Measurements from ENCODE around the gene EFHC2. TPM values are rescaled to one million over a fixed set of nuclear protein-coding genes. Genes with fewer than 3 reads are reported as not detected.

The EFHC2 gene
- total and polyA plus RNA-seq, 2 of the 8 experiments (the other 6 are each of a cell fraction or from before 2014, with no cell fraction given), result 1.8 to 3.4 TPM

GRCh38 chrX:44261286-44261685, 82.2 kb downstream of the EFHC2 start:
- Histone ChIP-seq H3K56ac (replicated peaks; ENCODE audit: insufficient read length, low read depth, low read length) (no peak overlapping the region), H3K23me2 (ENCODE audit: low read depth, low read length) (no peaks in the 10 kb centered on the region), H3K4me2 (ENCODE audit: insufficient read depth in 1 of 2, low read depth in 2 of 2, low read length in 2 of 2) (no peak overlapping the region), H3K9me3 (ENCODE audit: insufficient read depth in 2 of 2, low read depth in 1 of 2, low read length in 1 of 2) (no peaks in the 10 kb centered on the region), H4K91ac (replicated peaks; ENCODE audit: insufficient read length, low read length) (no peak overlapping the region), H3K4me1 (replicated peaks in 1 of 4; ENCODE audit: control insufficient read depth in 3 of 4, insufficient read depth in 4 of 4, low read length in 3 of 4) (peaks cover 0 to 3% (median 0%) of the 10 kb centered on the region in 4 experiments; a peak in 2 of 7 replicates), H3K9ac (replicated peaks in 1 of 4; ENCODE audit: extremely low read depth in 1 of 4, low read depth in 3 of 4, low read length in 3 of 4) (no peak overlapping the region), H2BK12ac (ENCODE audit: low read depth, low read length) (no peak overlapping the region), H2AK5ac (ENCODE audit: low read depth, low read length) (no peak overlapping the region), H3K4me3 (ENCODE audit: extremely low read depth in 1 of 4, insufficient read depth in 2 of 4, low read depth in 3 of 4, low read length in 4 of 4) (no peak overlapping the region), H3K27me3 (replicated peaks in 1 of 4; ENCODE audit: control insufficient read depth in 3 of 4, extremely low read depth in 1 of 4, insufficient read depth in 3 of 4, low read length in 3 of 4) (no peaks in the 10 kb centered on the region), H3K4ac (replicated peaks; ENCODE audit: insufficient read length, low read depth, low read length) (no peak overlapping the region), H3K23ac (ENCODE audit: insufficient read length) (no peak overlapping the region), H2BK5ac (ENCODE audit: low read depth, low read length) (no peak overlapping the region), H3K18ac (ENCODE audit: extremely low read depth, low read length) (no peak overlapping the region), H3K36me3 (ENCODE audit: control insufficient read depth in 2 of 4, insufficient read depth in 4 of 4, low read length in 3 of 4) (no peaks in the 10 kb centered on the region), H4K5ac (ENCODE audit: insufficient read length, low read depth, low read length) (no peak overlapping the region), H3K79me1 (ENCODE audit: low read depth, low read length) (no peaks in the 10 kb centered on the region), H3K27ac (ENCODE audit: low read depth, low read length) (no peak overlapping the region), H3K79me2 (ENCODE audit: control insufficient read depth in 1 of 2, insufficient read depth in 2 of 2, low read length in 2 of 2) (no peaks in the 10 kb centered on the region), H2BK20ac (ENCODE audit: low read length) (no peak overlapping the region), H2BK120ac (replicated peaks; ENCODE audit: low read depth, low read length) (no peak overlapping the region), H2BK15ac (ENCODE audit: low read length) (no peak overlapping the region), H2AFZ (ENCODE audit: low read length) (no peak overlapping the region), H4K8ac (ENCODE audit: extremely low read depth, insufficient read depth, low read length) (no peak overlapping the region), H3K14ac (ENCODE audit: insufficient read length) (no peak overlapping the region), H4K20me1 (replicated peaks in 1 of 2; ENCODE audit: control insufficient read depth in 1 of 2, insufficient read depth in 2 of 2, low read length in 2 of 2) (no peaks in the 10 kb centered on the region)
- ChIA-PET POLR2A (ENCODE audit: partially characterized antibody) (no interaction called here), CTCF (ENCODE audit: partially characterized antibody) (interaction anchor here (0.9 kb wide), 1 partner anchor 303 kb away, joined by 3 read pairs; no protein-coding TSS in a partner anchor)
- FAIRE-seq, result no peak
- 100% methylated on average over 3 of the region's 5 CpGs; no CpG with 5 or more reads in 1 of the 2 experiments for WGBS, 2 experiments (ENCODE audit: extremely low coverage in 1 of 2, insufficient coverage in 1 of 2, insufficient read length in 1 of 2, insufficient replicate concordance in 2 of 2, low coverage in 1 of 2, low lambda C conversion rate in 2 of 2, missing lambda C conversion rate in 1 of 2)
- DNase-seq (ENCODE audit: low read depth in 1 of 2, low spot score in 2 of 2), result no peak
- TF ChIP-seq BCL11A (IDR thresholded peaks at IDR 0.05; ENCODE audit: low read depth in 2 of 2, low read length in 2 of 2), result no peak
- no peak for TF ChIP-seq POLR2AphosphoS5 (IDR thresholded peaks at IDR 0.05; ENCODE audit: low read depth, low read length)
- TF ChIP-seq KDM4A (IDR thresholded peaks at IDR 0.05; ENCODE audit: low read depth, low read length, severe bottlenecking), result no peak
- no peak for TF ChIP-seq HDAC2 (IDR thresholded peaks at IDR 0.05; ENCODE audit: borderline replicate concordance in 1 of 2, low read depth in 2 of 2, low read length in 2 of 2)
- TF ChIP-seq NRF1 (IDR thresholded peaks at IDR 0.05; ENCODE audit: low read depth, low read length), result no peak
- TF ChIP-seq CBX5 (IDR thresholded peaks at IDR 0.05; ENCODE audit: low read depth, low read length), result no peak
- TF ChIP-seq EZH2 (IDR thresholded peaks at IDR 0.05; ENCODE audit: low read depth, low read length, severe bottlenecking), result no peak
- TF ChIP-seq SP1 (IDR thresholded peaks at IDR 0.05; ENCODE audit: low read depth, low read length), result no peak
- no peak for TF ChIP-seq NANOG (IDR thresholded peaks at IDR 0.05; ENCODE audit: insufficient read depth, low read depth, low read length, poor library complexity, severe bottlenecking)
